HFFc6 (cell line): Measurements from ENCODE around the gene NPY. TPM values are rescaled to one million over a fixed set of nuclear protein-coding genes. Genes with fewer than 3 reads are reported as not detected.
"Not testable (repeated sequence)": the region's sequence is repeated elsewhere in the genome, so short reads cannot be mapped to it uniquely, and the experiment has no call there.

Experiments
- DNase-seq: peaks from one replicate; pipeline ENCODE4 v3.0.0-alpha.2; 2018
- H3K27ac Mint-ChIP-seq: 2 replicates; pipeline ENCODE4 v1.8.0; 2020; ENCODE audit warnings: mild to moderate bottlenecking, mixed read lengths
- H3K27me3 Mint-ChIP-seq: 2 replicates; pipeline ENCODE4 v1.8.0; 2021; ENCODE audit warnings: mild to moderate bottlenecking, moderate library complexity, mixed read lengths; ENCODE audit not compliant: insufficient read depth
- H3K36me3 Mint-ChIP-seq: 2 replicates; pipeline ENCODE4 v1.8.0; 2021; ENCODE audit warnings: low read depth, mixed read lengths
- H3K4me1 Mint-ChIP-seq: 2 replicates; pipeline ENCODE4 v1.8.0; 2020; ENCODE audit warnings: low read depth, mixed read lengths
- H3K4me3 Mint-ChIP-seq: 2 replicates; pipeline ENCODE4 v1.8.0; 2020; ENCODE audit warnings: mild to moderate bottlenecking, moderate library complexity, mixed read lengths
- H3K9me3 Mint-ChIP-seq: 2 replicates; pipeline ENCODE4 v1.8.0; 2020; ENCODE audit warnings: mild to moderate bottlenecking, mixed read lengths
- total RNA-seq, 6 experiments: library from RNA; stranded (reverse); fragmentation: NEBNext Ultra II Directional; extraction: Animal tissue kit (Norgen Biotek cat#: 25700); gene quantifications; 2 replicates in 1 of 6; 3 replicates in 5 of 6; pipeline ENCODE4 v1.2.3, GENCODE V29; 2021
- TF ChIP-seq, protein P1 (sequence below): fragments of 200-600 bp; sonication (generic); IDR thresholded peaks from 2 replicates; pipeline ENCODE4 v1.5.0; 2021; ENCODE audit warnings: antibody characterized with exemption, mild to moderate bottlenecking

NPY gene
- total RNA-seq, 6 experiments from 2014 or later, result not detected

DNA sequence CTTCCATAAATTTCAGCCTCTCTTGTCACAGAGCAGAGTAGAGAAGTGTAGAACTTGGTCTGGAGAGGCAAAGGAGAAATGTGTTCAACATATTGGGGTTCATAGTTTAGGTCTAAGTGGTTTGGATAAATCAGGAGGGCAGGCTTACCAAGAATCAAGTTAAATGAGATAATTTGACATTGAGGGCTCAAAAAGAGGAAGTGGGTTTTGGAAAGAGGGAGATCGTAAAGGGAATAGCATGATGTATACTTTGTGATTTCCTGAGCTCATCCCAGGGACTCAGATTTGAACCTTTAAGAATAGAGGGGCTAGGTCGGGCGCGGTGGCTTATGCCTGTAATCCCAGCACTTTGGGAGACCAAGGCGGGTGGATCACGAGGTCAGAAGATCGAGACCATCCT lies 34.7 kb upstream of the NPY start:
- H3K27me3 Mint-ChIP-seq, result no peaks in the 10 kb centered on the region
- H3K27ac Mint-ChIP-seq, result no peak overlapping the region
- H3K4me3 Mint-ChIP-seq, result no peak overlapping the region
- no peak for DNase-seq
- H3K36me3 Mint-ChIP-seq, result no peaks in the 10 kb centered on the region
- H3K4me1 Mint-ChIP-seq, result no peaks in the 10 kb centered on the region
- TF ChIP-seq, protein P1, sequence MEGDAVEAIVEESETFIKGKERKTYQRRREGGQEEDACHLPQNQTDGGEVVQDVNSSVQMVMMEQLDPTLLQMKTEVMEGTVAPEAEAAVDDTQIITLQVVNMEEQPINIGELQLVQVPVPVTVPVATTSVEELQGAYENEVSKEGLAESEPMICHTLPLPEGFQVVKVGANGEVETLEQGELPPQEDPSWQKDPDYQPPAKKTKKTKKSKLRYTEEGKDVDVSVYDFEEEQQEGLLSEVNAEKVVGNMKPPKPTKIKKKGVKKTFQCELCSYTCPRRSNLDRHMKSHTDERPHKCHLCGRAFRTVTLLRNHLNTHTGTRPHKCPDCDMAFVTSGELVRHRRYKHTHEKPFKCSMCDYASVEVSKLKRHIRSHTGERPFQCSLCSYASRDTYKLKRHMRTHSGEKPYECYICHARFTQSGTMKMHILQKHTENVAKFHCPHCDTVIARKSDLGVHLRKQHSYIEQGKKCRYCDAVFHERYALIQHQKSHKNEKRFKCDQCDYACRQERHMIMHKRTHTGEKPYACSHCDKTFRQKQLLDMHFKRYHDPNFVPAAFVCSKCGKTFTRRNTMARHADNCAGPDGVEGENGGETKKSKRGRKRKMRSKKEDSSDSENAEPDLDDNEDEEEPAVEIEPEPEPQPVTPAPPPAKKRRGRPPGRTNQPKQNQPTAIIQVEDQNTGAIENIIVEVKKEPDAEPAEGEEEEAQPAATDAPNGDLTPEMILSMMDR, result no peak
- peaks cover 46% of the 10 kb centered on the region for H3K9me3 Mint-ChIP-seq

DNA sequence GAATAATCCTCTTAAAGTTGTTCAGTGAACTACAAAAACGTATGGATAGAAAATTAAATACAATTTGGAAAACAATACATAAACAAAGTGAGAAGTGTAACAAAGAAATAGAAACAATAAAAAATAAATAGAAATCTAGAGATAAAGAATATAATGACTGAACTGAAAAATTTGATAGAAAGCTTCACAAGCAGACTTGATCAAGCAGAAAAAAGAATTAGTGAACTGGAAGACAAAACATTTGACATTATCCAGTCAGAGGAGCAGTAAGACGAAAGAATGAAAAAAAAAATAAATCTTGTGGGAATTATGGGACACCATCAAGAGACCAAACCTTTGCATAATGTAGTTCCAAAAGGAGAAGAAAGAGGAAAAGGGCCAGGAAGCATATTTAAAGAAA lies 32.4 kb upstream of the NPY start:
- Mint-ChIP-seq H3K27ac (no peak overlapping the region), H3K4me3 (no peak overlapping the region), H3K9me3 (peaks cover 65% of the 10 kb centered on the region), H3K27me3 (no peaks in the 10 kb centered on the region), H3K4me1 (no peaks in the 10 kb centered on the region), H3K36me3 (no peaks in the 10 kb centered on the region)
- TF ChIP-seq, protein P1, result no peak
- no peak for DNase-seq

DNA sequence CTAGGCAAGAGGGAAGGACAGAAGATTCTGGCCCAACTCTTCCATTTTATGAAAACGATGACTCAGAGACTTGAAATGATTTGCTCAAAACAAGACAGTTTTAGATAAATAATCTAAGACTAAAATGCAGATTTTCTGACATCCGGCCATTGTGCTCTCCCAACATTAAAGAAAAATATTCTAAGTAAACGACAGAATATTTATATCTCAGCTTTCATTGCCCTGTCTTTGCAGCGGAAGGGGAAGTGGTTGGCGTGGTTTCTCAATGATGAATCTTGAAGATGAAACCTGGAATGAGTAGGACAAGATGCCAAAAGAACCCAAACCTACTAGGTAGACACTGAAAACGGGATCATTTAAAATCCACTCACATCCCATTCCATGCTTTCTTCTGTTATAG lies 28.9 kb upstream of the NPY start:
- Mint-ChIP-seq H3K27me3 (no peaks in the 10 kb centered on the region; the same call in 1 of the 2 replicates), H3K4me3 (no peak overlapping the region), H3K4me1 (no peaks in the 10 kb centered on the region), H3K36me3 (peaks cover 4% of the 10 kb centered on the region; the same call in 1 of the 2 replicates), H3K27ac (no peak overlapping the region), H3K9me3 (peaks cover 72% of the 10 kb centered on the region)
- TF ChIP-seq, protein P1, result no peak
- no peak for DNase-seq

DNA sequence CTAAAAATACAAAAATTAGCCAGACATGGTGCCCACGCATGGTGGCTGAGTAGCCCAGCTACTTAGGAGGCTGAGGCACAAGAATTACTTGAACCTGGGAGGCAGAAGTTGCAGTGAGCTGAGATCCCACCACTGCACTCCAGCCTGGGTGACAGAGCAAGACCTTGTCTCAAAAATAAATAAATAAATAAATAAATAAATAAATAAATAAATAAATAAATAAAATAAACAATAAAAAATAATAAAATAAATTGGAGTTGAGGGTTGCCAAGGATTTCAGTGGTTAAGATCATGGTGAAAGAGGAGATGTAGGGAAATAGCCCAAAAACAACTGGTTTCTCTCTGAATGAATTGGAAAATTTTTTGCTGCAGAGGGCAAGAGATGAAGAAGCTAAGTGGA lies 25.7 kb upstream of the NPY start:
- H3K9me3 Mint-ChIP-seq, result peaks cover 66% of the 10 kb centered on the region
- not testable (repeated sequence) for DNase-seq, H3K4me3 Mint-ChIP-seq, H3K27ac Mint-ChIP-seq, H3K27me3 Mint-ChIP-seq, H3K36me3 Mint-ChIP-seq, H3K4me1 Mint-ChIP-seq

DNA sequence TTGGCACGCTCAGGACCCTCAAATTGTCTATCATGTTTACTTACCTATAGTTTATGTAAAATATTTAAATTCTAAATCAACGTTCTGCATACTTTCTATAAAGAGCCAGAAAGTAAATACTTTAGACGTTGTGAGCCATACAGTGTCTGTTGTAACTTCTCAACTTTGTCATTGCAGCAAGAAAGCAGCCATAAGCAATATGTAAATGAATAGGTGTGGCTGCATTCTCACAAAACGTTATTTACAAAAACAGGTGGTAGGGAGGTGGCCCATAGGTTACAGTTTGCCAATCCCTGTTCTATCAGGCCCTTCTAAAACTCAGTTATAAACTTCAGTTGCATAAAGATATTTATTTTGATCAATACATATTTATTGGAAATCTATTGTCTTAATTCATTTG lies 12.1 kb upstream of the NPY start:
- H3K4me1 Mint-ChIP-seq, result no peaks in the 10 kb centered on the region
- H3K27ac Mint-ChIP-seq, result no peak overlapping the region
- no peak overlapping the region for H3K4me3 Mint-ChIP-seq
- no peak for DNase-seq
- no peaks in the 10 kb centered on the region for H3K36me3 Mint-ChIP-seq
- H3K9me3 Mint-ChIP-seq, result peaks cover 8% of the 10 kb centered on the region
- H3K27me3 Mint-ChIP-seq, result peaks cover 2% of the 10 kb centered on the region; the same call in 1 of the 2 replicates
- TF ChIP-seq, protein P1, result no peak

GRCh38 chr7:24279512-24279911 lies 4.5 kb upstream of the NPY start:
- H3K27ac Mint-ChIP-seq, result no peak overlapping the region
- no peaks in the 10 kb centered on the region for H3K4me1 Mint-ChIP-seq
- H3K36me3 Mint-ChIP-seq, result no peaks in the 10 kb centered on the region
- TF ChIP-seq, protein P1, result no peak
- H3K9me3 Mint-ChIP-seq, result peaks cover 15% of the 10 kb centered on the region
- H3K4me3 Mint-ChIP-seq, result no peak overlapping the region
- peaks cover 2% of the 10 kb centered on the region for H3K27me3 Mint-ChIP-seq
- no peak for DNase-seq
